Caco-2 (cell line): ENCODE data around the gene C6orf132. TPM values are rescaled to one million over a fixed set of nuclear protein-coding genes. Genes with fewer than 3 reads are reported as not detected.

Experiments used
- BruUV-seq: library from RNA; stranded (reverse); fragments of 400-500 nt; replicated peaks from 2 replicates; lab custom pipeline; 2021; lab: Mats Ljungman, UMichigan
- CTCF ChIA-PET: fragments of 300-600 bp; sonication (Branson Sonifier 250); formaldehyde crosslinking; loops from one replicate; lab custom pipeline; 2022; ENCODE audit warnings: antibody characterized with exemption; lab: Charles Lee
- POLR2A ChIA-PET: fragments of 300-600 bp; sonication (Branson Sonifier 250); formaldehyde crosslinking; loops from one replicate; lab custom pipeline; 2022; ENCODE audit warnings: antibody characterized with exemption; lab: Charles Lee
- DNase-seq, 2 experiments: peaks; one replicate each; pipeline versions ENCODE4 v3.0.0 to v3.0.0-alpha.2; 2020 to 2022
- H3K27me3 ChIP-seq: replicated peaks from 2 replicates; pipeline ENCODE4 v1.6.0; 2011; ENCODE audit warnings: low read length; ENCODE audit not compliant: control insufficient read depth, insufficient read depth
- H3K36me3 ChIP-seq: 2 replicates; pipeline ENCODE4 v1.5.1; 2011; ENCODE audit warnings: low read length; ENCODE audit not compliant: control insufficient read depth, insufficient read depth
- H3K4me1 ChIP-seq: fragments of 250-450 bp; sonication (Bioruptor Pico); 2 replicates; pipeline ENCODE4 v1.5.1; 2020; ENCODE audit warnings: mild to moderate bottlenecking
- H3K4me3 ChIP-seq: 2 replicates; pipeline ENCODE4 v1.5.1; 2011; ENCODE audit warnings: low read depth, mild to moderate bottlenecking, control low read depth, low read length
- H3K9me3 ChIP-seq: fragments of 250-450 bp; sonication (Bioruptor Pico); 2 replicates; pipeline ENCODE4 v1.5.1; 2020; ENCODE audit warnings: mild to moderate bottlenecking, moderate library complexity
- H3K27ac Mint-ChIP-seq: one replicate; pipeline ENCODE4 v1.8.0; 2022; ENCODE audit warnings: mixed read lengths; ENCODE audit not compliant: unreplicated experiment
- H3K27me3 Mint-ChIP-seq: one replicate; pipeline ENCODE4 v1.8.0; 2022; ENCODE audit warnings: mixed read lengths; ENCODE audit not compliant: insufficient read depth, unreplicated experiment
- H3K36me3 Mint-ChIP-seq: one replicate; pipeline ENCODE4 v1.8.0; 2022; ENCODE audit warnings: mild to moderate bottlenecking, mixed read lengths; ENCODE audit not compliant: insufficient read depth, unreplicated experiment
- H3K4me1 Mint-ChIP-seq: one replicate; pipeline ENCODE4 v1.8.0; 2022; ENCODE audit warnings: low read depth, mixed read lengths; ENCODE audit not compliant: unreplicated experiment
- H3K4me3 Mint-ChIP-seq: one replicate; pipeline ENCODE4 v1.8.0; 2022; ENCODE audit warnings: mild to moderate bottlenecking, moderate library complexity, mixed read lengths; ENCODE audit not compliant: unreplicated experiment
- H3K9me3 Mint-ChIP-seq: one replicate; pipeline ENCODE4 v1.8.0; 2022; ENCODE audit warnings: mixed read lengths; ENCODE audit not compliant: unreplicated experiment
- CTCF ChIP-seq, 2 experiments: fragments of 200-600 bp in 1 of 2; IDR thresholded peaks; 1 replicate in 1 of 2; 2 replicates in 1 of 2; pipeline versions ENCODE4 v1.5.1 to v1.8.0; 2011 to 2022; ENCODE audit warnings: antibody characterized with exemption in 1 of 2, control low read depth in 1 of 2, inconsistent platforms in 1 of 2, low read depth in 1 of 2, low read length in 1 of 2, mild to moderate bottlenecking in 1 of 2, moderate library complexity in 1 of 2; ENCODE audit not compliant: insufficient read depth in 1 of 2, severe bottlenecking in 1 of 2, unreplicated experiment in 1 of 2
- intact Hi-C: fragments of 100-400 bp; cut with micrococcal nuclease; formaldehyde crosslinking; loops from one replicate; pipeline ENCODE4 v1.10.0; 2022; ENCODE audit not compliant: unreplicated experiment
- total RNA-seq: library from RNA; stranded (reverse); gene quantifications from 2 replicates; pipeline ENCODE4 v1.2.3, GENCODE V29; 2022

Gene C6orf132
- total RNA-seq, 1 experiment from 2014 or later, result 56.2 TPM

GRCh38 chr6:42182101-42182500, 39.7 kb upstream of the C6orf132 start:
- no peaks in the 10 kb centered on the region for H3K36me3 Mint-ChIP-seq
- TF ChIP-seq CTCF (IDR thresholded peaks at IDR 0.05; ENCODE audit: insufficient read depth in 1 of 2, low read depth in 1 of 2, low read length in 1 of 2, severe bottlenecking in 1 of 2, unreplicated experiment in 1 of 2), result no peak
- CTCF ChIA-PET, result interaction anchor here (0.6 kb wide), 1 partner anchor 55 kb away, joined by 5 read pairs; no protein-coding TSS in a partner anchor
- Histone ChIP-seq H3K4me3 (no peak overlapping the region), H3K27me3 (no peaks in the 10 kb centered on the region), H3K9me3 (no peaks in the 10 kb centered on the region), H3K36me3 (no peaks in the 10 kb centered on the region), H3K4me1 (no peaks in the 10 kb centered on the region)
- BruUV-seq, result no TSS peak
- intact Hi-C loops, result no loop called here
- H3K9me3 Mint-ChIP-seq, result no peaks in the 10 kb centered on the region
- DNase-seq, result no peak
- peaks cover 7% of the 10 kb centered on the region for H3K4me1 Mint-ChIP-seq
- H3K4me3 Mint-ChIP-seq, result no peak overlapping the region
- no peak overlapping the region for H3K27ac Mint-ChIP-seq
- POLR2A ChIA-PET, result no interaction called here
- no peaks in the 10 kb centered on the region for H3K27me3 Mint-ChIP-seq

- Mint-ChIP-seq H3K27ac (no peak overlapping the region), H3K4me1 (peaks cover 7% of the 10 kb centered on the region), H3K36me3 (no peaks in the 10 kb centered on the region), H3K9me3 (no peaks in the 10 kb centered on the region), H3K27me3 (no peaks in the 10 kb centered on the region), H3K4me3 (no peak overlapping the region)
- no peaks in the 10 kb centered on the region for H3K27me3 ChIP-seq
- no peak for DNase-seq
- ChIA-PET CTCF (interaction anchor here (1.1 kb wide), 2 partner anchors 12 to 35 kb away, joined by 3 to 4 read pairs; no protein-coding TSS in a partner anchor), POLR2A (no interaction called here)
- intact Hi-C loops, result no loop called here
- no peak overlapping the region for H3K4me3 ChIP-seq
- BruUV-seq, result no TSS peak
- H3K36me3 ChIP-seq, result no peaks in the 10 kb centered on the region
- H3K9me3 ChIP-seq, result no peaks in the 10 kb centered on the region
- TF ChIP-seq CTCF (IDR thresholded peaks at IDR 0.05; ENCODE audit: insufficient read depth in 1 of 2, low read depth in 1 of 2, low read length in 1 of 2, severe bottlenecking in 1 of 2, unreplicated experiment in 1 of 2), result no peak
- H3K4me1 ChIP-seq, result no peaks in the 10 kb centered on the region
These were observed 37.5 kb upstream of the C6orf132 start for GRCh38 chr6:42179945-42180313.

GRCh38 chr6:42179261-42179944, 37.0 kb upstream of the C6orf132 start:
- intact Hi-C loops, result no loop called here
- CTCF ChIA-PET, result interaction anchor here (1.1 to 1.3 kb wide), 3 partner anchors 11 to 37 kb away, joined by 3 to 4 read pairs (median 3); partner anchors contain the start of gene C6orf132

More at GRCh38 chr6:42179261-42179944, 37.0 kb upstream of the C6orf132 start:
- Histone ChIP-seq H3K36me3 (no peaks in the 10 kb centered on the region), H3K4me1 (no peaks in the 10 kb centered on the region), H3K9me3 (no peaks in the 10 kb centered on the region), H3K4me3 (no peak overlapping the region), H3K27me3 (no peaks in the 10 kb centered on the region)
- H3K4me3 Mint-ChIP-seq, result no peak overlapping the region
- no TSS peak for BruUV-seq
- H3K27ac Mint-ChIP-seq, result no peak overlapping the region
- no peaks in the 10 kb centered on the region for H3K27me3 Mint-ChIP-seq
- no peak for DNase-seq
- no peak for TF ChIP-seq CTCF (IDR thresholded peaks at IDR 0.05; ENCODE audit: insufficient read depth in 1 of 2, low read depth in 1 of 2, low read length in 1 of 2, severe bottlenecking in 1 of 2, unreplicated experiment in 1 of 2)
- H3K4me1 Mint-ChIP-seq, result peaks cover 7% of the 10 kb centered on the region
- H3K36me3 Mint-ChIP-seq, result no peaks in the 10 kb centered on the region
- POLR2A ChIA-PET, result no interaction called here
- no peaks in the 10 kb centered on the region for H3K9me3 Mint-ChIP-seq
